NCI-H1092 treated with DMSO at 0.1 percent for 48 hours (cell line): ENCODE results near the gene ZNF410.
"Not testable (repeated sequence)": the region's sequence is repeated elsewhere in the genome, so short reads cannot be mapped to it uniquely, and the experiment has no call there.

ENCODE experiments used
- DNase-seq: peaks from one replicate; lab custom pipeline; 2025; lab: John Stamatoyannopoulos, UW

ZNF410 gene, protein sequence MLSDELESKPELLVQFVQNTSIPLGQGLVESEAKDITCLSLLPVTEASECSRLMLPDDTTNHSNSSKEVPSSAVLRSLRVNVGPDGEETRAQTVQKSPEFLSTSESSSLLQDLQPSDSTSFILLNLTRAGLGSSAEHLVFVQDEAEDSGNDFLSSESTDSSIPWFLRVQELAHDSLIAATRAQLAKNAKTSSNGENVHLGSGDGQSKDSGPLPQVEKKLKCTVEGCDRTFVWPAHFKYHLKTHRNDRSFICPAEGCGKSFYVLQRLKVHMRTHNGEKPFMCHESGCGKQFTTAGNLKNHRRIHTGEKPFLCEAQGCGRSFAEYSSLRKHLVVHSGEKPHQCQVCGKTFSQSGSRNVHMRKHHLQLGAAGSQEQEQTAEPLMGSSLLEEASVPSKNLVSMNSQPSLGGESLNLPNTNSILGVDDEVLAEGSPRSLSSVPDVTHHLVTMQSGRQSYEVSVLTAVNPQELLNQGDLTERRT

GRCh38 chr14:73886449-73887317 lies at the start of gene ZNF410:
Gene ZNF410, plus strand, starts transcription at chr14:73886859. Its CDS starts 5,317 bp downstream, at chr14:73892176.
- peak; percentile 85 for DNase-seq

- not testable (repeated sequence) for DNase-seq
These were observed 48.2 kb upstream of the ZNF410 start for GRCh38 chr14:73838293-73839034.

DNA sequence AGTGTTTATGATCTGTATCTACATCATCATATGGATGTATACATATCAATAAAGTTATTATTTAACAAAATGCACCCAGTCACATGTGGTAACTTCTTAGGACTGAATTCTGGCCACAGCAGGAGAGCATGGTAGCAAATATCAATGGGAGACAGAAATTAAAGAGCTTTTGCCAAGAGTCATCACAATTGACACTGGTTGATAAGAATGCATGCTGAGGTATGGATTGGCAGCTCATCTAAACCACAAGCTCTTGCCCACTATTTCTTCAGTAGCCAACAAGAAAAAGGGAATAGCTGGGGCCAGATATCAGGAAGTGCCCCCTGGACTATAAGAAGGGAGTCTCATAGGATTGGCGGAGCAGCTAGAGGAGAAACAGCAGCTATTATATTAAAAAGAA lies 44.5 kb upstream of the ZNF410 start:
- DNase-seq, result no peak

DNA sequence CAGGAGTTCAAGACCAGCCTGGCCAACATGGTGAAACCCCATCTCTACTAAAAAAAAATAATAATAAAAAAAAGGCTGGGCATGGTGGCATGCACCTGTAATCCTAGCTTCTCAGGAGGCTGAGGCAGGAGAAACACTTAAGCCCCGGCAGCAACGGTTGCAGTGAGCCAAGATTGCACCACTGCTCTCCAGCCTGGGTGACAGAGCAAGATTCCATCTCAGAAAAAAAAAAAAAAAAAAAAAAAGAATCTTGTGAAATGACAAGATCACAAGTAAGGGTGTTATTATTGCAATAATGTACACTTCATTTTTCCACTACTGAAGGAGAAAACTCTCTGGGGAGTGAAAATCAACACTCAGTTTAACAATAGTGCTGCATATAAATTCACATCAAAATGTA lies 43.8 kb upstream of the ZNF410 start:
- no peak for DNase-seq

- DNase-seq, result no peak
These were observed 43.4 kb upstream of the ZNF410 start for GRCh38 chr14:73843296-73843695.

- no peak for DNase-seq
These were observed 39.7 kb upstream of the ZNF410 start for GRCh38 chr14:73846947-73847346.

DNA sequence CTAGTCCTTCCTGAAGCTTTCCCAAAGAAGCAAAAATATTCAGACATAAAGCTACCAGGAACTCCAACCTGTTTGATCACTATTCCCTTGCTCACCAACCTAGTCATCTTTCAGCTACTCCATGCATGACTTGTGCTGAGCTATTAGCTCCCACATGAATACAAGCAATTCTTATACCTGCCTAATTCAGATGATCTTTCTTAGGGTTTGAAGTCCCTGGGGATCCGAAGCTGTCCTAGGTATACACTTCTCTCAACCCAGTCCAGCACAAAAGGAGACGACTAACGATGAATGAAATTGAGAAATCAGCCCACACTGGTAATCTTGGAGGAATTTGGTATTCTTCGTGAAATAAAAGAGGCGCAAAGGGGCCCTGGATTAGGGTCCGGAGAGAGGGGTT lies 35.7 kb upstream of the ZNF410 start:
- no peak for DNase-seq

- peak; percentile 95 for DNase-seq
These were observed 34.9 kb upstream of the ZNF410 start, which contains the start of gene PTGR2 for GRCh38 chr14:73851567-73852382. Gene PTGR2, plus strand, starts transcription at chr14:73851831. Its CDS starts 7,032 bp downstream, at chr14:73858863.

DNA sequence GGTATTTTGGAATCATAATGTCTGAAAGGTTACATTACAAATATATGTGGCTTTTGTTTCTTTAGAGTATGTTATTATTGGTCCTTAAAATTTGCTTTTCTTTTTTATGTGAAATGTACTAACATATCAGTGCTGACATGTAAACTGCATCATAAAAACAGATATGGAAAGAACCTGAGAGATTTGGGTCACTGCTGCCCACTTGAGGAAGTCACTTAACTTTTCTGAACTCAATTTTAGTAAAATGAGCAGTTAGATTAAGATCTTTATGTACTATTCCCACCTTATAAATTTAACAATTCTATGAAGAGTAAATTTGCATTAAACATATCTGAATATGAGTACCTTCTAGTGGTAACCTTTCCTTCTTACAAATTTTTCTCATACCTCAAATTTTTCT lies 27.5 kb upstream of the ZNF410 start:
- DNase-seq, result no peak

DNA sequence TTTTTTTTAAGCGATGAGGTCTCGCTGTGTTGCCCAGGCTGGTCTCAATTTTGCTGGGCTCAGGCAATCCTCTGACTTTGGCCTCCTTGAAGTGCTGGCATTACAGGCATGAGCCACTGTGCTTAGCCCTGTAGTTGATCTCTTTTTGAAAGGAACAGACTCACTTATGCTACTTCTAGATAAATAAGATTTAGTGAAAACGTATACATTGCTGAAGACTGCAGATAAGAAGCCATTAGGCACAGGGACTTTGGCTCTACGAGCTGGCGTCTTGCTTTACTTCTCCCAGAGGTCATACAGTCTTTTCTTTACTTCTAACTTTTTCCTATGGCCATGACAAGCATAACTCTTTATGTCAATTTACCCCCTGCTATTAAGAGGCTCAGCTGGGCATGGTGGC lies 25.6 kb upstream of the ZNF410 start:
- no peak for DNase-seq

GRCh38 chr14:73862480-73862879 lies 24.2 kb upstream of the ZNF410 start:
- no peak for DNase-seq

DNA sequence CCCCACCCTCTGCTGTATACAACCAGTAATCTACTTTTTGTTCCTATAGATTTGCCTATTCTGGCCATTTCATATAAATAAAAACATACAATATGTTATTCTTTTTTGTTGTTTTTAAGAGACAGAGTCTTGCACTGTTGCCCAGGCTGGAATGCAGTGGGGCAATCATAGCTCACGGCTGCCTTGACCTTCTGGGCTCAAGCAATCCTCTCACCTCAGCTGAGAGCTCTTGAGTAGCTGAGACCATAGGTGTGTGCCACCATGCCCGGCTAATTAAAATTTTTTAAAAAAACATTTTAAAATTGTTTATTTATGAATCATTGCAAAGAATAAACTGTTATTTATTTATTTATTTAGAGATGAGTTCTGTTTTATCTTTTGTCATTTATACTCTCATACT lies 23.4 kb upstream of the ZNF410 start:
- no peak for DNase-seq

DNA sequence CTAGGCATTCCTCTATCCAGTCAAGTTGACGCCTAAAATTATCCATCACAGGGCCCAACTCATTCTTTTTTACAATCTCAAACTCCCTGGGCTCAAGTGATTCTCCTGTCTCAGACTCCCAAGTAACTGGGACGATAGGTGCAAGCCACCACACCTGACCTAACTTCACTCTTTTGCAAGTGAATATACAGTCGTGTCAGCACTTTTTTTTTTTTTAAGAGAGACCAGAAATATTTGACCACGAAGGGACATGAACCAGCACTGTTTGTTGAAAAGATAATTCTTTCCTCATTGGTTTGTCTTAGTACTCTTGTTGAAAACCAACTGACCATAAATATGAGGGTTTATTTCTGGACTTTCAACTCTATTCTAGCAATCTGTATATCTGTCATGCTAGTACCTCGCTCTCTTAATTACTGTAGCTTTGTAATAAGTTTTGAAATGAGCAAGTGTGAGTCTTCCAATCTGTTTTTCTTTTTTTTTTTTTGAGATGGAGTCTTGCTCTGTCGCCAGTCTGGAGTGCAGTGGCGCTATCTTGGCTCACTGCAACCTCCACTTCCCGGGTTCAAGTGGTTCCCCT lies 21.0 kb upstream of the ZNF410 start:
- DNase-seq, result no peak

DNA sequence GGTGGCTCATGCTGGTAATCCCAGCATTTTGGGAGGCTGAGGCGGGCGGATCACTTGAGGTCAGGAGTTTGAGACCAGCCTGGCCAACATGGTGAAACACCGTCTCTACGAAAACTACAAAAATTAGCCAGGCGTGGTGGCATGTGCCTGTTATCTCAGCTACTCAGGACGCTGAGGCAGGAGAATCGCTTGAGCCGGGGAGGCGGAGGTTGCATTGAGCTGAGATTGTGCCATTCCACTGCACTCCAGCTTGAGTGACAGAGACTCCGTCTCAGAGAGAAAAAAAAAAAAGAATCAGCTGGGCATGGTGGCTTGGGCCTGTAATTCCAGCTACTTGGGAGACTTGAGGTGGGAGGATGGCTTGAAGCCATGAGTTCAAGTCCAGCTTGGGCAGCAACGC lies 16.9 kb upstream of the ZNF410 start:
- DNase-seq, result not testable (repeated sequence)

DNA sequence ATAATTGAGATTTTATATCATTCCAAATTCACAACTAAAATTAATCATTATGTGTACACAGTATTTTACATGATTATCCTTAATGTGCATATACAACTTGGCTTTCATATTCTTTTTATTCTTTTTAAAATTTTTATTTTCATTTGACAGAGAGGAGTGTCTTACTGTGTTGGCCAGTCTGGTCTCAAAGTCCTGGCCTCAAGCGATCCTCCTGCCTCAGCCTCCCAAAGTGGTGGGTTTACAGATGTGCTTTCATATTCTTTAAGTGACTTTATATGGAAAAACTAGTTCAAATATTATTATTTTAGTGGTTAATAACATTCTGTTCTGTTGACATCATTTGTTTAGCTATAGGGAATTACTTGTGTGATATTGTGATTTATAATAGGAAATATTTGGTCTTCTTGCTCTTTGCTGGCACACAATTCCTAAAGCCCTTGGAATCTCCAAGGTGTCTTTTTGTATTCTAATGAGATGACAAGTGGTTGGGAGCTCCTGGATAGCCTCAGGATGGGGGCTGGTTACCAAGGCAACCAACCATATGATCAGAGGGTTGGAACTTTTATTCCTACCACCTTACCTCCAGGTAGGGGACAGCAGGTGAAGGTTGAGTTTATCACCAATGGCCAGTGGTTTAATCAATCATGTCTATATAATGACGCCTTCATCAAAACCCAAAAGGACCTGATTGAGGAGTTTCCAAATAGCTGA lies 16.0 kb upstream of the ZNF410 start:
- no peak for DNase-seq

DNA sequence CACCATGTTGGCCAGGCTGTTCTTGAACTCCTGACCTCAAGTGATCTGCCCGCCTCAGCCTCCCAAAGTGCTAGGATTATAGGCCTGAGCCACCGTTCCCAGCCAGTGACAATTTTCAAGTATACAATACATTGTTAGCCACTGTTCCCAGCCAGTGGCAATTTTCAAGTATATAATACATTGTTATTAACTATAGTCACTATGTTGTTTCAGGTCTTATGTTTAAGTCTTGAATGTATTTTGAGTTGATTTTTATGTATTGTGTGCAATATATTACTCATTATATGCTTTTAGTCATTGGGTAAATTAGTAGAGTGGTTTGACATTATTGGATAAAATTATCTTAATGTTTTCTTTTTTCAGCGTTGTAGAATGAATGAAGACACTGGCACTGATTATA lies 13.0 kb upstream of the ZNF410 start:
- no peak for DNase-seq

- no peak for DNase-seq
These were observed 8.9 kb upstream of the ZNF410 start for GRCh38 chr14:73877790-73878189.

GRCh38 chr14:73878436-73878835 lies 8.2 kb upstream of the ZNF410 start:
- DNase-seq, result no peak

GRCh38 chr14:73879027-73879426 lies 7.6 kb upstream of the ZNF410 start:
- no peak for DNase-seq
